Stimulated activated CD4-positive, alpha-beta T cell treated with anti-CD3 and anti-CD28 coated beads, Interleukin-4, amount 100 ng/mL, for 48 hours (primary cell): ENCODE data around the gene B4GALT3.

Experiments used
- DNase-seq, 2 donors: peaks; one replicate each; pipeline ENCODE4 v3.0.0-alpha.2; 2020; ENCODE audit warnings: low read depth in 2 of 2

B4GALT3 gene

DNA sequence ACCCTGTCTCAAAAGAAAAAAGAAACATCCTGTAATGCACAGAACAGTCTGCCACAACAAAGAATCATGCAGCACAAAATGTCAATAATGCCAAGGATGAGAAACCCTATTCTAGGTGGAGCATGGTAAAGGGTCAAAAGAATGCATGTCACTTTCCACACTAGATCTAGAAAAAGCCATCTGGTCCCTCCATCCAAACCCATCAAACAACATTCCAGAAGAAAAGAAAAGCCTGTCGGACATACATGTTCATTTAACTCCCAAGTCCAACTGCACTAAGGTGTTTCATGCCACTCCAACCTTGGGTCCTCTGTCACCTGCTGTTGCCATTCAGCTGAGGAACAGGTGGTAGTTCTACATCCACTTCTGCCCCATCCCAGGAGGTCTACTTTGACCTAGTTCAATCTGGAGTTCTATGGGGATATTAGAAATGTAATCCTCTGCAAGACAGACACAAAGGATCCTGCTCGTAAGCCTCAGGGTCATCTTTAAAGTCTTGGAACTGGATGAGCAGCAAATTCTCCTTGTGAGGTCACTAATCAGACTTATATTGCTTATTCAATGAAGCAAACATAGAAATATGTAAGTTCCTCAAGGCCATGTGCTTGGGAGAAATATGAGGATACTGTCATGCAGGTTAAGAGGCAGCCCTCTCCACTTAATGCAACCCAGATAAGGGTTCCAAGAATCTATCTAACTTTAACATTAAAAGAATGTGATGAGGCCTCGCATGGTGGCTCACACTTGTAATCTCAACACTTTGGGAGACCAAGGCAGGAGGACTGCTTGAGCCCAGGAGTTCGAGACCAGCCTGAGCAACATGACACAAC, 48.5 kb downstream of the B4GALT3 start:
- no peak for DNase-seq

- no peak for DNase-seq
These were observed 49.7 kb downstream of the B4GALT3 start for GRCh38 chr1:161127649-161128048.

- no peak for DNase-seq
These were observed 54.3 kb downstream of the B4GALT3 start for GRCh38 chr1:161122967-161123366.

GRCh38 chr1:161121834-161122233, 55.5 kb downstream of the B4GALT3 start:
- no peak for DNase-seq
